Stimulated activated CD4-positive, alpha-beta T cell treated with anti-CD3 and anti-CD28 coated beads, Interleukin-12 subunit alpha, Interleukin-12 subunit beta, amount 100 ng/mL, for 4 hours (primary cell): Measurements from ENCODE around the gene CRACR2B.
A peak's percentile ranks its signal among the peaks of the same experiment; 100 is the strongest.

Source experiments
- DNase-seq: peaks from one replicate; pipeline ENCODE4 v3.0.0-alpha.2; 2020

The CRACR2B gene

GRCh38 chr11:811446-812245 is 16.1 kb upstream of the CRACR2B start:
- no peak for DNase-seq

- no peak for DNase-seq
Measured at GRCh38 chr11:812390-812789, 15.3 kb upstream of the CRACR2B start.

DNA sequence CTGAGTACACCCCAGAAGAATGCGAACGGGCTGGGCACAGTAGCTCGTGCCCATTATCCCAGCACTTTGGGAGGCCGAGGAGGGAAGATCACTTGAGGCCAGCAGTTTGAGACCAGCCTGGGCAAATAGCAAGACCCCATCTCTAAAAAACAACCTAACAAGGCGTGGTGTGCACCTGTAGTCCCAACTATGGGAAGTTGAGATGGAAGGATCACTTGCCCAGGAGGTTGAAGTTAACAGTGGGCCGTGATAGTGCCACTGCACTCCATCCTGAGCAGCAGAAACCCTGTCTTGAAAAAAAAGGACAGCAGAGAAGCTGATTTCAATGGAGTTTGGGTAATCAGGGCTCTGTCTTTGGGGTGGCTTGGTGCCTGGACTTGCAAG is 14.7 kb upstream of the CRACR2B start:
- no peak for DNase-seq

- DNase-seq = no peak
Measured at GRCh38 chr11:813456-814096, 14.1 kb upstream of the CRACR2B start.

DNA sequence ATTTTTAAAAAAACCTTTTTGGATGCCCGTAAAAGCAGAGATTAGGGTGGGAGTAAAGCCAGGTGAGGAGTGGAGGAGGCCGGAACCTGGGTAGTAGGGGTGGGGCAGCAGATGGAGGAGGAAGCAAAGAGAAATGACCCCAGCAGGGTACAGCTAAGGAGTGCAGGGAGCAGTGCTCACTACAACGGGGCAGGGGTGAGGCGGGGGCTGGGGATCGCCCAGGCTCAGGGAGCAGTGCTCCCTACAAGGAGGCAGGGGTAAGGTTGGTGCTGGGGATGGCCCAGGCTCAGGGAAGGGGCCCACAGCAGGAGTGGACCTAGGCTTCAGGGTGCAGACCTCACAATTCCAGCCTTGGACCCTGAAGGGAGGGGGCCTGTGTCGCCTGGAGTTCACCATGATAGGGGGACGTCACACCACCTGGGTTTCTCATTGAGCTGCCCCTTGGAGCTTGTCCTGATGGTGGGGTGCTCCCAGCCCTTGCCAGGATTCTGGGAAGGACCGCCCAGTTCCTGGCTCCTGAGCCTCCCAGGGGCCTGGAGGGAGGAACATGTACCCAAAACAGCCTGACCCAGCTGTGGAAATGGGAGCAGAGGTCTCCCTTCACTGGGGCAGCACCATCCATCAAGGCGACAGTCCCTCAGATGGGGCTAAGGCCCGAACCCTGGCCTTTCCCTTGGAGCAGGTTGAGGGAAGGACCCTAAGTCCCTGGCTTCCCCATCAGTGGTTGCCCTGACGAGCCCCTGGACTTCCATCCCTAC is 11.9 kb upstream of the CRACR2B start:
- DNase-seq = no peak

DNA sequence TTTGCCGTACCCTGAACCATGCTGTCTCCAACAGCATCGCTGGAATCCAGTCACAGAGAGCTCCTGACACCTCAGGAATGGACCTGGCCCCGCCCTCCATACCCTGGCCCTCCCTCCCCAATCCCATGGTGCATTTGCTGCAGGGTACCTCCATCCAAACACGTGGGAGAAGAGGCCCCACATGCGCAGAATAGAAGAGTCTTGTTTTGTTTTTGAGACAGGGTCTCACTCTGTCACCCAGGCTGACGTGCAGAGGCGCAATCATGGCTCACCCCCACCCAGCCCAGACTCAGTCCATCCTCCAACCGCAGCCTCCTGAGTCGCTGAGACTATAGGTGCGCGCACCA is 11.3 kb upstream of the CRACR2B start:
- no peak for DNase-seq

DNA sequence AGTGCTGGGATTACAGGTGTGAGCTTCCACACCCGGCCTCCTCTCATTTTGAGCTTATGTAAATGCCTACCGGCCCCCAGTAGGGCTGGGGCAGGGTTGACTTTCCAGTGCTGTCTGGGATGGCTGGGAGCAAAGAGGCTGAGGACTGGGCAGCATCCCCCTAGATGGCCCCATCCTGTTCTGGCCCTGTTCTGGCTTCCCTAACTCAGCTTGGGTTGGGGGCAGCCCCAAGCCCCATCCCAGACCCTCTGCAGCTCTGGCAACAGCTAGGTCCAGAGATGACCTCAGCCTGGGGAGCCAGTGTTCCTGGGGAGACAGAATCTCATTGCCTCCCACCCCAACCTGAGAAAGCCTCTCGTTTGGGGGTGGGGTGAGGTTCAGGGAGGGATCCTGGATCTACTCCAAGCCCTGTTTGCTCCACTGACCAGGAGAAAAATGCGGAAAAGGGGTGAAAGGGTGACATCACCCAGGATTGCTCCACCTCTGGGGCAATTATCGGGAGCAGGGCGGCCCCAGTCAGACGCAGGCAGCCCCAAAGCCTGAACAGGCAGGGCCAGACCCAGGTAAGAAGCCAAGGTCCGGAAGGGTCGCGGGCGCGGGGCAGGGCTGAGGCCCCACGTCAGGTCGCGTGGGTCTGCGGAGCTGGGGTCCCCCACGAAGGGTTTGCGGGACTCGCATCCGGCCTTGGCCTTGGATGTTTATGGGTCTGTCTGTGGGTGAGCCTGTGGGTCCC is 9.2 kb upstream of the CRACR2B start, which contains the start of gene PNPLA2:
Gene PNPLA2, plus strand, starts transcription at position 519 of the 733 bp plus-strand sequence. CDS start 805 bp downstream, outside the sequence.
- no peak for DNase-seq

GRCh38 chr11:819129-819931 is 8.4 kb upstream of the CRACR2B start:
- DNase-seq = peak; percentile 94

DNA sequence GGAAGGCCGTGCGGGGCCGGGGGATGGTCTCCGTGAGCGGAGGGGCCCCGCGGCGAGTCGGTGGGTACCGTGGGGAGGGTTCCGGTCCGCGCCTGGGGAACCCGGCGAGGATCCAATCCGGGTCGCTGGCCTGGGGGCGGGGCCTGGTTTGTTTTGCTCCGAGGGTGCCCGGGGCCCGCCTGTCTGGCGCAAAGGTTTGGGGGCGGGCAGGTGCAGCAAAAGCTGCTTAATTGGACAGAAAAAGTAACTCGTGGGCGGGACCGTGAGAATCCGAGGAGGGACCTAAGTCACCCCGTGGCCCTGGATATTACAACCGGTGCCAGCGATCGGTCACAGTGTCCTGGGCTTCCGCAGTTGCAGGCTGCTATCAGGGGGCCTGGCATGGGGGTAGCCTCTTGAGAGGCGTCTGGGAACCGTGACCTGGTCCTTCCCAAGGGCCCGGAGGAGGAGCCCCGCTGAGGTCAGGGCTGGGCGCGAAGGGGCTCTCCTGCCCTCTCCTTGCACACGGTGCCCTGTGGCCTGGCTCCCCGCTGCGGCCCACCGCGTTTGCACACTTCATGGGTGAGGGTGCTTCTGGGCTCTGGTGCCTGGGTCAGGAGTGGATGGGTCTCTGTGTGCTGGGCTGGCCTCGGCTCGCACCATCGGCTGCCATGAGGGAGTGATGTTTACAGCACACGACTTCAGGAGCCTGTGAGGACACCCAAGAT is 7.6 kb upstream of the CRACR2B start:
- DNase-seq = peak; percentile 87

- DNase-seq = no peak
Measured at GRCh38 chr11:820655-821511, 6.8 kb upstream of the CRACR2B start.

DNA sequence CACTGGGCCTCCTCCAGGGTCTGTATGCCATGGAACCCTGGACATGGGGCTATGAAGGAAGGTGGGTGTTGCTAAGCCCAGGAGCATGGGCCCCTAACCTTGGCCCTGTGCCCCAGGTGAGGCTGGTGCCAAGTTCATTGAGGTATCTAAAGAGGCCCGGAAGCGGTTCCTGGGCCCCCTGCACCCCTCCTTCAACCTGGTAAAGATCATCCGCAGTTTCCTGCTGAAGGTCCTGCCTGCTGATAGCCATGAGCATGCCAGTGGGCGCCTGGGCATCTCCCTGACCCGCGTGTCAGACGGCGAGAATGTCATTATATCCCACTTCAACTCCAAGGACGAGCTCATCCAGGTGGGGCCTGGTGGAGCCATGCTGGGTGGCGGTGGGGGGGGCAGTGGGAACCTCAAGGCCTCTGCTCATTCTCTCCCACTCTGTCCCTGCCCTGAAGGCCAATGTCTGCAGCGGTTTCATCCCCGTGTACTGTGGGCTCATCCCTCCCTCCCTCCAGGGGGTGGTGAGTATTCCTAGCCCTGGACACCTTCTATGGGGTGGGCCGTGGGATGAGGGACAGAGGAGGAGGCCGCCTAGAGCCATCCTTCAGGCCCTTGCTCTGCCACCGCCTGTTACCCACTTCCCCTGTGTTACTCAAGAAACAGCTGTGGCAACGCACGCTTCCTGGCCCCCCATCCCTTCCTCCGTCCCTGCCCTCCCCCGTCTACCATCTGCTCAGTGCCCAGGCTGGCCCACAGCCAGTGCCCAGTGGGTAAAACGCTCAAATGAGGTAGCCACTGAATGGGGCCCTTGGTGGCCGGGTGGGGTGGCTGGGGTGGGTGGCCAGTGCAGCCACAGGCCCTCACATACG is 6.0 kb upstream of the CRACR2B start:
- DNase-seq = no peak

DNA sequence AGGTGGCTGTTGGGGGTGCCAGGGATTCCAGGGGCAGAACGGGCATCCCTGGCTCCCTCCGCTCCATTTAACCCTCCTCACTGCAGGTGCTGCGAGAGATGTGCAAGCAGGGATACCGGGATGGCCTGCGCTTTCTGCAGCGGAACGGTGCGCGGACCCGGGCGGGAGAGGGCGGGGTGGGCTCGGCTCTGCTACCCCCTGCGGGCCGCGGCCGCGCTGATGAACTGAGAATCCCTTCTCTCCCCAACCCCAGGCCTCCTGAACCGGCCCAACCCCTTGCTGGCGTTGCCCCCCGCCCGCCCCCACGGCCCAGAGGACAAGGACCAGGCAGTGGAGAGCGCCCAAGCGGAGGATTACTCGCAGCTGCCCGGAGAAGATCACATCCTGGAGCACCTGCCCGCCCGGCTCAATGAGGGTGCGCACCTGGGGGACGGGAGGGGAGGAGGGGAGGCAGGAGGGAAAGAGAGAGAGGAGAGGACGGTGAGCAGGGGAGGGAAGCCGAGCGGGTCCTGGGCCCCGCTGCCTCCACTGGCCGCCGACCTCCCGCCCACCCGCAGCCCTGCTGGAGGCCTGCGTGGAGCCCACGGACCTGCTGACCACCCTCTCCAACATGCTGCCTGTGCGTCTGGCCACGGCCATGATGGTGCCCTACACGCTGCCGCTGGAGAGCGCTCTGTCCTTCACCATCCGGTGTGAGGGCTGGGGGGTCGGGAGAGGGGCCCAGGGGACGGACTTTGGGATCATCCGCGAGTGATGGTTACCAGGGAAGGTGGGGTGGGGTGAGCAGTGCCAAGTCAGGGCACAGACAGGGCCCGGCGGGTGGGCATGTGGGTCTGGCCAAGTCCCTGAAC is 4.1 kb upstream of the CRACR2B start:
- DNase-seq = no peak

DNA sequence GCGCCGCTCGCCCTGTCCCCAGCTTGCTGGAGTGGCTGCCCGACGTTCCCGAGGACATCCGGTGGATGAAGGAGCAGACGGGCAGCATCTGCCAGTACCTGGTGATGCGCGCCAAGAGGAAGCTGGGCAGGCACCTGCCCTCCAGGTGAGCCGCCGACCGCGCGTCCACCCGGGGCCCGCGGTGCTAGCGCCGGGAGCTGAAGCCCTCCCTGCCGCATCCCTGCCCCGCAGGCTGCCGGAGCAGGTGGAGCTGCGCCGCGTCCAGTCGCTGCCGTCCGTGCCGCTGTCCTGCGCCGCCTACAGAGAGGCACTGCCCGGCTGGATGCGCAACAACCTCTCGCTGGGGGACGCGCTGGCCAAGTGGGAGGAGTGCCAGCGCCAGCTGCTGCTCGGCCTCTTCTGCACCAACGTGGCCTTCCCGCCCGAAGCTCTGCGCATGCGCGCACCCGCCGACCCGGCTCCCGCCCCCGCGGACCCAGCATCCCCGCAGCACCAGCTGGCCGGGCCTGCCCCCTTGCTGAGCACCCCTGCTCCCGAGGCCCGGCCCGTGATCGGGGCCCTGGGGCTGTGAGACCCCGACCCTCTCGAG is 3.3 kb upstream of the CRACR2B start:
- no peak for DNase-seq

DNA sequence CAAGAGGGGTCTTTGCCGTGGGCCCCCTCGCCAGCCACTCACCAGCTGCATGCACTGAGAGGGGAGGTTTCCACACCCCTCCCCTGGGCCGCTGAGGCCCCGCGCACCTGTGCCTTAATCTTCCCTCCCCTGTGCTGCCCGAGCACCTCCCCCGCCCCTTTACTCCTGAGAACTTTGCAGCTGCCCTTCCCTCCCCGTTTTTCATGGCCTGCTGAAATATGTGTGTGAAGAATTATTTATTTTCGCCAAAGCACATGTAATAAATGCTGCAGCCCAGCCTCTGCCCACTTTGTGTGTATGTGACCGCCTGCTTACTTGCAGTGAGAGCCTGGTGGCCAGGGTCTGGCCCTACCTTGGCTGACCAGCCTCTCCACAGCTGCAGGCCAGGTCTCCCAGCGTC is 2.8 kb upstream of the CRACR2B start:
- DNase-seq = no peak

GRCh38 chr11:825366-826226 is 2.1 kb upstream of the CRACR2B start:
- DNase-seq = no peak

- no peak for DNase-seq
Measured at GRCh38 chr11:826227-826621, 1.5 kb upstream of the CRACR2B start.

DNA sequence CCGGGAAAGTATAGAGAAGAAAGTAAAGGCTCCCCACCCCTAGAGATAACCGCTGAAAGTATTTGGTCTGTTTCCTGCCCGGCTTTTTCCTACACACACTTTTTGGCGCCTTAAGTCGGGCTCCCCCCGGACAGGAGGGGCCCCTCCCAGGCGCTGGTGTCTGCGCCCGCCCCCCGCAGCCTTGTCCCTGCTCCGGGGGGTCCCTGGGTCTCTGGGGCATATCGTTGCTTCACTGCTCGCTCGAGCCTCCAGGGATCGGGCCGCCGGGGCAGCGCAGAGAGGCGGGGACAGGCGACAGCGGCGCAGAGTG is 928 bp upstream of the CRACR2B start:
- no peak for DNase-seq
